Measurements from ENCODE around the gene AZI2.

DNA sequence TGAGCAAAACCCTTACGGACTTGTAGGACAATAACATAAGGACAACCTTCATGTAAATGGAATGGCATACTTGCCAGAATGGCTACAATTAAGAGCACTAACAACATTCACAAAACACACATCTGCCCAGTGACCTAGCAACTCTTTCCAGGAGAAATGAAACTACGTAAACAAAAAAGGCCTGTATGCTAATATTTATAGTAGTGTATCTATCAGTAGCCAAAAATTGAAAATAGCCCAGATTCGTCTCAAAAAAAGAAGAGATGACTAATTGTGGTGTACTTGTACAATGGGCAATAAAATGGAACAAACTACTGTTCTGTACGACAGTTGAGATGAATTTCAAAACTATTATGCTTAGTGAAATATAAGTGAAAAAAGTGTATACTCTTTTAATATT is 68.9 kb downstream of the AZI2 start:
- TF ChIP-seq CTCF (IDR thresholded peaks at IDR 0.05) = no peak
- no peak for TF ChIP-seq POLR2A (IDR thresholded peaks at IDR 0.05)

All from testis (tissue), 2 donors.